ENCODE measurements around the gene AEBP1. TPM values are rescaled to one million over a fixed set of nuclear protein-coding genes. Genes with fewer than 3 reads are reported as not detected.

AEBP1 gene
- total and polyA plus RNA-seq, 2 of the 4 experiments (the other 2 are of a cell fraction), result 1.1 to 5.7 TPM

GRCh38 chr7:44074349-44074695 is 29.8 kb upstream of the AEBP1 start:
- no peak overlapping the region for H4K5ac ChIP-seq (ENCODE audit: low read depth, low read length)
- no TSS peak for BruUV-seq (replicated peaks)
- no peak overlapping the region; the same call in 1 of the 2 replicates for H3K27ac ChIP-seq (ENCODE audit: insufficient read depth, low read length)
- DNase-seq (no peak), ATAC-seq (ENCODE audit: low read depth) (no peak)
- 0 out of 4 replicates have a peak overlapping the region, but pooled peaks of 1 of the 2 experiments have one; percentile 56 for H4K8ac ChIP-seq (ENCODE audit: low read depth in 2 of 2, low read length in 2 of 2)
- peak overlapping the region; percentile 75 for H2AK9ac ChIP-seq (replicated peaks; ENCODE audit: low read depth, low read length, poor library complexity)
- TF ChIP-seq, protein P1, sequence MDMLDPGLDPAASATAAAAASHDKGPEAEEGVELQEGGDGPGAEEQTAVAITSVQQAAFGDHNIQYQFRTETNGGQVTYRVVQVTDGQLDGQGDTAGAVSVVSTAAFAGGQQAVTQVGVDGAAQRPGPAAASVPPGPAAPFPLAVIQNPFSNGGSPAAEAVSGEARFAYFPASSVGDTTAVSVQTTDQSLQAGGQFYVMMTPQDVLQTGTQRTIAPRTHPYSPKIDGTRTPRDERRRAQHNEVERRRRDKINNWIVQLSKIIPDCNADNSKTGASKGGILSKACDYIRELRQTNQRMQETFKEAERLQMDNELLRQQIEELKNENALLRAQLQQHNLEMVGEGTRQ (IDR thresholded peaks at IDR 0.05; ENCODE audit: low read depth, low read length), result no peak
- TF ChIP-seq RCOR1 (IDR thresholded peaks at IDR 0.05; ENCODE audit: insufficient replicate concordance, low read length) (no peak), RAD21 (IDR thresholded peaks at IDR 0.05; ENCODE audit: low read length) (no peak), CEBPB (IDR thresholded peaks at IDR 0.05; ENCODE audit: low read depth, low read length) (no peak)
- no peak overlapping the region for H3K18ac ChIP-seq (ENCODE audit: low read depth, low read length)
- peak overlapping the region; percentile 72 for H2AFZ ChIP-seq (replicated peaks; ENCODE audit: low read length, poor library complexity)
- no peak overlapping the region for H2BK20ac ChIP-seq (ENCODE audit: low read depth, low read length)
- H3K4me2 ChIP-seq (ENCODE audit: low read depth, low read length), result no peak overlapping the region
- no peaks in the 10 kb centered on the region for H3K9me3 ChIP-seq (ENCODE audit: control insufficient read depth, insufficient read depth, low read length)
- peaks cover 0 to 9% of the 10 kb centered on the region in 2 experiments; a peak in 1 of 4 replicates for H3K79me1 ChIP-seq (ENCODE audit: low read depth in 1 of 2, low read length in 2 of 2)
- H2BK120ac ChIP-seq (ENCODE audit: low read depth, low read length), result 0 out of 2 replicates have a peak overlapping the region, but pooled peaks have one; percentile 13
- 0 out of 2 replicates have a peak overlapping the region, but pooled peaks have one; percentile 23 for H3K4ac ChIP-seq (ENCODE audit: low read depth, low read length)
- ChIA-PET CTCF (no interaction called here), POLR2A (ENCODE audit: unreplicated experiment) (no interaction called here)
- no peak overlapping the region for H3K23ac ChIP-seq (ENCODE audit: low read depth, low read length)
- peak overlapping the region; percentile 39; the same call in 1 of the 2 replicates for H2AK5ac ChIP-seq (ENCODE audit: low read depth, low read length)
- H3K9ac ChIP-seq (ENCODE audit: low read depth, low read length), result no peak overlapping the region
- no peak overlapping the region for H3K56ac ChIP-seq (ENCODE audit: extremely low read depth, insufficient read depth, low read length)
- H3K4me1 ChIP-seq (ENCODE audit: control insufficient read depth, insufficient read depth, low read length), result peaks cover 10% of the 10 kb centered on the region
- no peak overlapping the region for H4K91ac ChIP-seq (ENCODE audit: insufficient read depth, low read depth, low read length)
- no peaks in the 10 kb centered on the region; the same call in 1 of the 2 replicates for H3K9me1 ChIP-seq (ENCODE audit: insufficient read depth, low read length)
- no peaks in the 10 kb centered on the region for H3K27me3 ChIP-seq (ENCODE audit: control insufficient read depth, insufficient read depth, low read length)
- peaks cover 52% of the 10 kb centered on the region for H3K36me3 ChIP-seq (ENCODE audit: control insufficient read depth, insufficient read depth, low read length)
- WGBS, 2 experiments (ENCODE audit: extremely low coverage in 2 of 2, insufficient read length in 1 of 2), result 91% methylated on average over 4 of the region's 13 CpGs; no CpG with 5 or more reads in 1 of the 2 experiments
- no peak overlapping the region for H3K14ac ChIP-seq (replicated peaks; ENCODE audit: low read depth, low read length)
- H4K20me1 ChIP-seq (ENCODE audit: insufficient read depth, low read length), result no peaks in the 10 kb centered on the region
- H2BK15ac ChIP-seq (ENCODE audit: low read depth, low read length), result no peak overlapping the region
- H2BK5ac ChIP-seq (ENCODE audit: low read depth, low read length, poor library complexity, severe bottlenecking), result peak overlapping the region; percentile 40
- intact Hi-C loops (cut with micrococcal nuclease) (no loop called here), dilution Hi-C loops (cut with HindIII; ENCODE audit: low sequenced_read_pairs, unreplicated experiment) (no loop called here), in situ Hi-C loops (cut with MboI; ENCODE audit: low sequenced_read_pairs) (no loop called here)
- H3K4me3 ChIP-seq (ENCODE audit: insufficient read depth, low read depth, low read length), result no peak overlapping the region
